ENCODE data around the gene MGRN1.

GRCh38 chr16:4684763-4685162 is 60.1 kb downstream of the MGRN1 start:
- TF ChIP-seq EP300 (conservative IDR thresholded peaks at IDR 0.05; ENCODE audit: poor library complexity, severe bottlenecking) = no peak
- TF ChIP-seq CTCF (IDR thresholded peaks at IDR 0.05; ENCODE audit: poor library complexity, severe bottlenecking) = no peak
- TF ChIP-seq TAF1 (IDR thresholded peaks at IDR 0.05; ENCODE audit: low read depth) = no peak
- no peak for TF ChIP-seq POLR2AphosphoS5 (IDR thresholded peaks at IDR 0.05)
- TF ChIP-seq MXI1 (conservative IDR thresholded peaks at IDR 0.05; ENCODE audit: poor library complexity, severe bottlenecking) = no peak

All from neural cell (in vitro differentiated cells).